Measurements from ENCODE around the gene LHX4. TPM values are rescaled to one million over a fixed set of nuclear protein-coding genes. Genes with fewer than 3 reads are reported as not detected.

The LHX4 gene
- total RNA-seq, 4 donors from 2014 or later = 0.08 to 1.2 (median 0.31) TPM

DNA sequence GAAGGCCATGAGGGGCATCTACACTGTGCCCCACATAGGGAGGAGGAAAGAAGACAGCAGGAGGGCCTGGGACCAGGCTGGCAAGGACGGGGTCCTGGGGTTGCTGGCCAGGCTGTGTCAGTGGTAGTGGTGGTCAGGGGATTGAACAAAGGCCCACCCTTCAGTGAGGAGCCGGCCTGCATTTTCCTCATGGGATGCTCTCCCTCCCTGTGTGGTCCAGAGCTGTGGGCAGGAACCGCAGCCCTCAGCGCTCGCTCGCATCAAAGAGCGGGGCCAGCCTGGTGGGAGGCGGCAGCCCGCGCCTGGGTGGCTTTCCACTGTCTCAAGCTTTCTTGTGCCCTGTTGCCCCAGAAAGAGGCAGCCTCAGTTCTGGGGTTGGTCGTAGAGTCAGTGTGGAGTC is 24.8 kb downstream of the LHX4 start:
- DNase-seq (ENCODE audit: low spot score in 2 of 2) = no peak
- H3K27me3 ChIP-seq = peaks cover 56% of the 10 kb centered on the region
- no peaks in the 10 kb centered on the region for H3K9me3 ChIP-seq

GRCh38 chr1:180255536-180256340 is 25.7 kb downstream of the LHX4 start:
- TF ChIP-seq, protein P1, sequence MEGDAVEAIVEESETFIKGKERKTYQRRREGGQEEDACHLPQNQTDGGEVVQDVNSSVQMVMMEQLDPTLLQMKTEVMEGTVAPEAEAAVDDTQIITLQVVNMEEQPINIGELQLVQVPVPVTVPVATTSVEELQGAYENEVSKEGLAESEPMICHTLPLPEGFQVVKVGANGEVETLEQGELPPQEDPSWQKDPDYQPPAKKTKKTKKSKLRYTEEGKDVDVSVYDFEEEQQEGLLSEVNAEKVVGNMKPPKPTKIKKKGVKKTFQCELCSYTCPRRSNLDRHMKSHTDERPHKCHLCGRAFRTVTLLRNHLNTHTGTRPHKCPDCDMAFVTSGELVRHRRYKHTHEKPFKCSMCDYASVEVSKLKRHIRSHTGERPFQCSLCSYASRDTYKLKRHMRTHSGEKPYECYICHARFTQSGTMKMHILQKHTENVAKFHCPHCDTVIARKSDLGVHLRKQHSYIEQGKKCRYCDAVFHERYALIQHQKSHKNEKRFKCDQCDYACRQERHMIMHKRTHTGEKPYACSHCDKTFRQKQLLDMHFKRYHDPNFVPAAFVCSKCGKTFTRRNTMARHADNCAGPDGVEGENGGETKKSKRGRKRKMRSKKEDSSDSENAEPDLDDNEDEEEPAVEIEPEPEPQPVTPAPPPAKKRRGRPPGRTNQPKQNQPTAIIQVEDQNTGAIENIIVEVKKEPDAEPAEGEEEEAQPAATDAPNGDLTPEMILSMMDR (IDR thresholded peaks at IDR 0.05) = no peak
- no peak for TF ChIP-seq EP300 (IDR thresholded peaks at IDR 0.05)
- no peak for TF ChIP-seq POLR2A (IDR thresholded peaks at IDR 0.05)
- no peak for TF ChIP-seq POLR2AphosphoS5 (IDR thresholded peaks at IDR 0.05)
- Histone ChIP-seq H3K9me3 (no peaks in the 10 kb centered on the region), H3K4me3 (no peak overlapping the region), H3K27me3 (peaks cover 65% of the 10 kb centered on the region), H3K27ac (no peak overlapping the region), H3K4me1 (no peaks in the 10 kb centered on the region), H3K36me3 (no peaks in the 10 kb centered on the region)
- no peak for DNase-seq (ENCODE audit: low spot score in 2 of 2)
- WGBS = 69% methylated on average over 17 of the region's 18 CpGs

More for the DNA sequence above, 24.8 kb downstream of the LHX4 start:
- Histone ChIP-seq H3K36me3 (no peaks in the 10 kb centered on the region), H3K4me1 (no peaks in the 10 kb centered on the region), H3K4me3 (no peak overlapping the region), H3K27ac (no peak overlapping the region)
- TF ChIP-seq, protein P1 (IDR thresholded peaks at IDR 0.05) = no peak
- TF ChIP-seq POLR2A (IDR thresholded peaks at IDR 0.05) (no peak), POLR2AphosphoS5 (IDR thresholded peaks at IDR 0.05) (no peak), EP300 (IDR thresholded peaks at IDR 0.05) (no peak)
- 88% methylated on average over 10 of the region's 11 CpGs for WGBS

DNA sequence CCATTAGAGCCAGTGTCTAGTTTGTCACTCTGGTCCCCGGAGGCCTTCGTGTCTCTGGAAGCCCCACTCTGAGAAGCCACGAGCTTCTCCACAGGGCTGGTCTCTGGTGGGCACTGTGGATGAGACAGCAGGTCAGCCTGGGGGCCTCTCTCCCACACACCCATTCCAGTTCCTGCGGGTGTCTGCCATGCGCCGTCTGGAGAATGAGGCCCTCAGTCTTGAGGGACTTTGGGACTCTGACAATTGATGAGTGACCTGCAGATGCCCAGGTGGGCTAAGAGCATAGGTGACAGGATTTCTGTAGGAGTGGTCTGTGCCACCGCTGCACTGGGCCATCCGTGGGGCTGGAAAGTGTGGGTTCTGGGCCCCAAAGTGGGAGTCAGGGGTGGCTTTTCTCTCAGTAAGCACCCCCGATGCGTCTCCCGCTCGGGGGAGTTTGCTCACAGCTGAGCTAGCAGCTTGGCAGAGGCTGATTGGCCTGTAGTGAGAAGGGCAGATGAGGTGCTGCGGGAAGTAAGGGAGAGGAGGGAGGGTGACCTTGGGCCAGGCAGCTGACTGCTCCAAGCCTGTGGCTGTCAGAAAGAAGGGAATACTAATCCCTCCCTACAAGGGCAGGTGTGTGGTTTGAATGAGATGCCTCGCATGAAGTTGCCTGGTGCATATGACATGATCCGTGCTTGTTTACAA is 26.4 kb downstream of the LHX4 start:
- Histone ChIP-seq H3K27ac (no peak overlapping the region), H3K4me3 (no peak overlapping the region), H3K9me3 (no peaks in the 10 kb centered on the region), H3K27me3 (peaks cover 72% of the 10 kb centered on the region), H3K36me3 (no peaks in the 10 kb centered on the region), H3K4me1 (no peaks in the 10 kb centered on the region)
- WGBS = 85% methylated on average over 11 of the region's 15 CpGs
- no peak for TF ChIP-seq EP300 (IDR thresholded peaks at IDR 0.05)
- no peak for TF ChIP-seq POLR2A (IDR thresholded peaks at IDR 0.05)
- TF ChIP-seq, protein P1 (IDR thresholded peaks at IDR 0.05) = no peak
- no peak for DNase-seq (ENCODE audit: low spot score in 2 of 2)

- Histone ChIP-seq H3K4me1 (no peaks in the 10 kb centered on the region), H3K9me3 (no peaks in the 10 kb centered on the region), H3K27me3 (peaks cover 73% of the 10 kb centered on the region), H3K27ac (no peak overlapping the region), H3K36me3 (no peaks in the 10 kb centered on the region), H3K4me3 (no peak overlapping the region)
- WGBS = 48% methylated on average over 5 of the region's 5 CpGs
- no peak for DNase-seq (ENCODE audit: low spot score in 2 of 2)
- no peak for TF ChIP-seq POLR2A (IDR thresholded peaks at IDR 0.05)
- TF ChIP-seq EP300 (IDR thresholded peaks at IDR 0.05) = no peak
- no peak for TF ChIP-seq POLR2AphosphoS5 (IDR thresholded peaks at IDR 0.05)
- TF ChIP-seq, protein P1 (IDR thresholded peaks at IDR 0.05) = no peak
Observed at GRCh38 chr1:180257028-180257386, 26.9 kb downstream of the LHX4 start.

GRCh38 chr1:180257486-180257885 is 27.4 kb downstream of the LHX4 start:
- H3K4me3 ChIP-seq = no peak overlapping the region
- H3K36me3 ChIP-seq = no peaks in the 10 kb centered on the region
- 41% methylated on average over 8 of the region's 8 CpGs for WGBS
- DNase-seq (ENCODE audit: low spot score in 2 of 2) = no peak
- peaks cover 73% of the 10 kb centered on the region for H3K27me3 ChIP-seq
- no peaks in the 10 kb centered on the region for H3K4me1 ChIP-seq
- TF ChIP-seq POLR2A (IDR thresholded peaks at IDR 0.05) = no peak
- TF ChIP-seq POLR2AphosphoS5 (IDR thresholded peaks at IDR 0.05) = no peak
- TF ChIP-seq, protein P1 (IDR thresholded peaks at IDR 0.05) = no peak
- no peak for TF ChIP-seq EP300 (IDR thresholded peaks at IDR 0.05)
- H3K27ac ChIP-seq = no peak overlapping the region
- H3K9me3 ChIP-seq = no peaks in the 10 kb centered on the region

Data from suprapubic skin (tissue), 4 donors.